NOMO-1 treated with DMSO at 0.1 percent for 48 hours (cell line): ENCODE data around the gene TLCD2.
"Not testable (repeated sequence)": the region's sequence is repeated elsewhere in the genome, so short reads cannot be mapped to it uniquely, and the experiment has no call there.

Experiments
- DNase-seq: peaks from one replicate; lab custom pipeline; 2025; ENCODE audit not compliant: unreplicated experiment; lab: John Stamatoyannopoulos, UW

The TLCD2 gene

GRCh38 chr17:1736348-1737281, 26.4 kb upstream of the TLCD2 start:
- no peak for DNase-seq

- DNase-seq = no peak
Observed at GRCh38 chr17:1735834-1736347, 25.7 kb upstream of the TLCD2 start.

GRCh38 chr17:1735418-1735817, 25.2 kb upstream of the TLCD2 start:
- DNase-seq = no peak

- no peak for DNase-seq
Observed at GRCh38 chr17:1733759-1734158, 23.6 kb upstream of the TLCD2 start.

- DNase-seq = no peak
Observed at GRCh38 chr17:1732833-1733321, 22.7 kb upstream of the TLCD2 start.

- DNase-seq = no peak
Observed at GRCh38 chr17:1732241-1732832, 22.2 kb upstream of the TLCD2 start.

GRCh38 chr17:1731194-1731506, 21.0 kb upstream of the TLCD2 start:
- DNase-seq = no peak

- DNase-seq = no peak
Observed at GRCh38 chr17:1730326-1731193, 20.4 kb upstream of the TLCD2 start.

- DNase-seq = no peak
Observed at GRCh38 chr17:1729966-1730325, 19.8 kb upstream of the TLCD2 start.

- DNase-seq = no peak
Observed at GRCh38 chr17:1727876-1728630, 17.9 kb upstream of the TLCD2 start.

GRCh38 chr17:1727258-1727789, 17.1 kb upstream of the TLCD2 start:
- no peak for DNase-seq

GRCh38 chr17:1726626-1727257, 16.6 kb upstream of the TLCD2 start:
- no peak for DNase-seq

GRCh38 chr17:1725642-1726511, 15.7 kb upstream of the TLCD2 start:
- DNase-seq = no peak

GRCh38 chr17:1724869-1725641, 14.9 kb upstream of the TLCD2 start:
- DNase-seq = peak; percentile 45

- peak; percentile 80 for DNase-seq
Observed at GRCh38 chr17:1724351-1724868, 14.2 kb upstream of the TLCD2 start, which contains the start of gene WDR81. TSS of gene WDR81 (plus strand) at chr17:1724704. CDS start at chr17:1724960, 256 bp downstream.

- not testable (repeated sequence) for DNase-seq
Observed at GRCh38 chr17:1722022-1722421, 11.8 kb upstream of the TLCD2 start.

- DNase-seq = peak; percentile 40
Observed at GRCh38 chr17:1720856-1721386, 10.7 kb upstream of the TLCD2 start.
